HG03460 (cell line): ENCODE measurements around the gene CPNE4.

Experiments
- ATAC-seq: cut with Tn5 transposase; IDR thresholded peaks from one replicate; pipeline ENCODE4 v1.9.1; 2021; ENCODE audit not compliant: unreplicated experiment

The CPNE4 gene

DNA sequence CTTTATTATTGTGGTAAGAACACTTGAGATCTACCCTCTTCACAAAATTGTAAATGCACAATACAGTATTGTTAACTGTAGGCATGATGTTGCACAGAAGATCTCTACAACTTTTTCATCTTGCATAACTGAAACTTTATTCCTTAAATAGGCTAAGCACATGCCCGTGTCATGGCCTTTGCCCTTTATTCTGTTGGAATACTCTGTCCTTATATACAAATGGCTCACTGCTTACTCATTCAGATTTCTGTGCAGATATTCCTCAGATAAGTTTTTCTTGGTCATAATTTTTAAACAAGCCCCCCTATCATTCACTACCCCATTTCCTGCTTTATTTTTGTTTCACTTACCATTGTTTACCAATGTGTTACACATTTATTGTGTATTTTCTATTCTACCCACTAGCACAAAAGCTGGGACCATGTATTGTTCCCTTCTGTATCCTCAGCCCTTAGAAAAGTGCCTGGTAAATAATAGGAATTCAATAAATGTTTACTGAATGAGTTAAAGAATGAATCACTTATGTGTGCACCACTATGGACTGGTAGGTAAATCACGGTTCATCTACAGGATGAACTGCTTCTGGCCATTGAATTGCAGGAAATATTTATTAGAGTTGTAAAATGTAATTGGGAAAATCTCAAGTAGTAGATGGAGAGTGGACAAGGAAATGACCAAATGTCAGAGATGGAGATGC, 151.0 kb downstream of the CPNE4 start:
- no peak for ATAC-seq

GRCh38 chr3:131883086-131883485, 151.7 kb downstream of the CPNE4 start:
- ATAC-seq, result no peak

DNA sequence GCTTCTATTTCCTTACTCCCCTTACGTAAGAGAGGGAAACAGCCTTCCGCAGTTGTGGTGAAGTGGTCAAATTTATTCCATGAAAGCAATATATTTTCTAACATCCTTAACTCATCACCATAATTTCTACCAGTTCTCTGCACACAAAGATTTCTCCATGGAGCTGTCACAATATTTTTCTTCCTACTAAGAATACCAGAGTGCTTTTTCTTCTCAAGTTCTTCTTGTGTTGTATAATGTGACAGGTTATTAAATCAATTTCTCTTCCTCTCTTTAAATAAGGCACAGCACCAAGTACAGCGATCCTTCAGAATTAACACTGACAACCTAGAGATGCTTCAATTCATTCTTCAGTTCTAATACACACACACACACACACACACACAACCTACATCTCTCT, 153.0 kb downstream of the CPNE4 start:
- ATAC-seq, result no peak

GRCh38 chr3:131880948-131881347, 153.9 kb downstream of the CPNE4 start:
- no peak for ATAC-seq

DNA sequence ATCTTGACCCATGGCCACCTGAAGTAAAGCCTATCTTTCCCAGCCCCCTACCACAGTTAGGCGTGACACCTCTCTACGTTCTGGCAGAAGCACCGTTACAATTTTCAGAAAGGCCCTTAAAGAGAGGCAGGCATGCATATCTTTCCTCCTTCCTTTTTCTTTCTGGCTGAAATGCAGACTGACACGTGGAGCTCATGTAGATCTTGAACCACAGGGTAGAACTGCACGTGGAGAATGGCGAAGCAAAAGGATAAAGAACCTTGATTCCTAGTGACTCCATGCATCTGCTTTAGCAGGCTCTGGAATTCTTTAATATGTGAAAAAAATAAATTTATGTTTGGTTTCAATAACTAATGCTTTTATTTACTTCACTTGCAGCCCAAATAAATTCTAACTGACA, 166.6 kb downstream of the CPNE4 start:
- no peak for ATAC-seq

- ATAC-seq, result no peak
Observed at GRCh38 chr3:131856171-131856570, 178.6 kb downstream of the CPNE4 start.

- ATAC-seq, result no peak
Observed at GRCh38 chr3:131850223-131850622, 184.6 kb downstream of the CPNE4 start.

- no peak for ATAC-seq
Observed at GRCh38 chr3:131849616-131850015, 185.2 kb downstream of the CPNE4 start.

DNA sequence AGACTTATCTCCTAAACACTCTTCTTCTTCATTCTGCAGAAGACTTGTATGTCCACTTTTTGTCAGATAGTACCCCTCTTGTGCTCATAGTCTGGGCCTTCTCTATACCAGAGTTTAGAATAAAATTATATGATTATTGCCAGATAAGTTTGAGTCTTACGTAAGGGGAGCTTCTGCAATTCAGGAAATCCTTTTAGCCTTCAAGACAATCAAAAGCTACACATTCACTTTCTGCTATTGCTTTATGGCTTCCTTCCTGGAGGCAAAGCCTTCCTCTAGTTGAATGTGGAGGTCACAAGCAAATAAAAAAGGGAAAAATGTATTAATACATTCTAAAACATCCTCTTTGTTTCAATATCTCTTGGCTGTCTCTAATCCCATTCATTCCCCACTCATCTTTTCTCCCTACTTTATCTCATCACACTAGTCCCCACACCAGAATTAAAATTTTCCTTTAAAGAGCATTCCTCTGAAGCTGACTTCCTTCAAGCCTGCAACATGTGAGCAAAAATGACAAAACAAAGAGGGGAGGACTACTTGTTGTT, 186.8 kb downstream of the CPNE4 start:
- ATAC-seq, result no peak

GRCh38 chr3:131846296-131846924, 188.4 kb downstream of the CPNE4 start:
- no peak for ATAC-seq

DNA sequence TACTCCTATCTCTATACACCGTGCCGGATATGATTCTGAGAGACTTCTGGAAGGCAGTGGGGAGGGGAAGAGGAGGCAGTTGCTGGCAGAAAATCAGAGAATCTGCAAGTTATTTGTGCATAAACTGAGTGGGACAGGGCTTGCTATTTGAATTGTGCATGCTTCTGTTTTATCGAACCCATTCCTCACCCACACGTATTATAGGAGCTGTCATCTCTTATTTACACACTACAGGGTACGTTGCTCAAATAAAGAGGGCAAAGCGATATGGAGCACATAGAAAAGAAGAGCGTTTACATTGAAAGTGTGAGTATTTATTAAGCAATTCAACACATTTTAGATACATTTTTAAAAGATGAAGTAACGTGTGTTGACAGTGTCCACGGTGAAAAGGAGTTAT, 191.6 kb downstream of the CPNE4 start:
- no peak for ATAC-seq

DNA sequence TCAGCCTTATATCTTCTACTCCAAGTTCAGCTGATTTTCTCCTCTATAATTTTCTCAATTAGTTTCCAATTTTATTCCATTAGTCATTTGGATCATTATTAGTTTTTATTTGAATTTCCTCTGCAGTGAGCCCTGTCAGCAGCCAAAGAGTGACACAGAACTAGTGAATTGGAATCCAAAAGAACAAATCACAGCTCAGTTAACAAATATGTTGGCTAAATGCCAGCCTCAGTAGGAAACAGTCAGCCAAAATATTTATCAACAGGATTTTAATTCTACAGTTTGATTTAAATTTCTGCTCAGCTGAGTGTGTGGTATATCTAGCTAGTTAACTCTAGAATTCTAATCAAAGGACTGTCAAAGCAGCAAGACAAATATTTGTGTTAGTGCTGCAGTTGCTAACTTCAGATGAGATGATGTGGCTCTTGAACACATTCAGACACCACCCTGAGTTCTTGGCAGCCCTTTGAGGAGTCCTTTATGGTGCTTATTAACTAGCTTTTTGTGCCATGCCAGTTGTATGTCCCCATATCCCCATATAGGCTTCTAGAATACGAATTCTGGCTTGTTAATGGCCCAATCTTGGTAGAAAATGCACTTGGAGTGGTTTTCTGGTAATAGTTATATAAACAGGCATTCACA, 194.5 kb downstream of the CPNE4 start:
- ATAC-seq, result no peak

GRCh38 chr3:131835906-131836305, 198.9 kb downstream of the CPNE4 start:
- no peak for ATAC-seq

- ATAC-seq, result no peak
Observed at GRCh38 chr3:131831608-131832007, 203.2 kb downstream of the CPNE4 start.

- ATAC-seq, result no peak
Observed at GRCh38 chr3:131821191-131821762, 213.5 kb downstream of the CPNE4 start.

GRCh38 chr3:131819381-131820055, 215.3 kb downstream of the CPNE4 start:
- no peak for ATAC-seq

DNA sequence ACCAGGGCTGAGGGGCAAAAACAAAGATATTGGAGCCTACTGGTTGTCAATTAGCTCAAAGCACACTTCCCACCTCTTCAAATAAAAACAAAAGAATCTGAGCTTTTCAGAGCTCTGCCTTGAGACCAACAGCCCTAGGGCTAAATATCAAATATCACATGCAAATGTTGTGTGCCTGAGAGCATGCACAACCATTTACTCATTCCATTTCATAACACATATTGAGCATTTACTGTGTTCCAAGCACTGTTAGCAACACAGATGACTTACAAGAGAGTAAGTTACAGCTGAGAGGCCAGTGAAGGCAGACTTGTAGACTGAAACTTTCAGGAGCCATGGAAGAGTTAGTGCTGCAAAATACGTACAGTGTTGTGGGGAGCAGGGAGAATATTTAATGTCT, 222.4 kb downstream of the CPNE4 start:
- no peak for ATAC-seq

DNA sequence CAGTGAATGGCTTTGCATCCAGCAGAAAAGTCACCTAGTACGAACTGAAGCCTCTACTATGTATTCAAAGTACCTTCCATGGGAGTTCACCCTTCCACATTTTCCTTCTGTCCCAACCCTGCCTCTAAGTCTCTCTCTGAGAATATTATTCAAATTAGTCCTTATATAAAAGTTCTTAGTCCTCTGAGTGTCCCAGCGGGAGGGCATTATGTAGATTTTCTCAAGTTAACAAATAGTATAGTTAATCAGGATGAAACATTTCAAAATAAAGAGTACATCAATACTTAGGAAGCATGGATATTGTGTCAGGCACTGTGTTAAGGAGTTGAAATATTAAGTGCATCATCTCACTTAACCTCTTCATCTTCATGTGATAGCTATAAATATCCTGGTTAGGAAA, 223.3 kb downstream of the CPNE4 start:
- ATAC-seq, result no peak

DNA sequence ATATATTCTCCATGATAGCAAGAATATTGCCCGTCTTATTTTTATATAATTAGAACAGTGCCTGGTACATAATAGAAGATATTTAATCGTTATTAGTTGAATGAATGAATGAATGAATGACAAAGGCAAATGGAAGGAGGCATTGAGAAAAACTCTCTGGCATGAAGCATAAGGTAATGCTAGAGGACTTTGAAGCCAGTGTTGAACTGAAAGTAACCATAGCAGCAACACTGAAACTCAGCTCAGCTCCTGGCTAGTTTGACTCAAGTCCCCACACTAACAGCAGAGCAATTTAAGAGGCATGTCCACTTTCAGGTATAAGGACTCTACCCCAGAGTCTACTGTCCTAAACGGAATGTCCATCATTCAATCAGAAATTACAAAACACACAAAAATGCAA, 227.0 kb downstream of the CPNE4 start:
- no peak for ATAC-seq

- ATAC-seq, result no peak
Observed at GRCh38 chr3:131806736-131807135, 228.1 kb downstream of the CPNE4 start.

GRCh38 chr3:131804565-131805133, 230.2 kb downstream of the CPNE4 start:
- ATAC-seq, result no peak
